Stimulated activated CD8-positive, alpha-beta memory T cell treated with anti-CD3 and anti-CD28 coated beads, Interleukin-12 subunit alpha, Interleukin-12 subunit beta, amount 100 ng/mL, for 4 hours (primary cell): ENCODE results near the gene SLIT2.

Experiments used
- DNase-seq: peaks from one replicate; pipeline ENCODE4 v3.0.0-alpha.2; 2020; ENCODE audit warnings: low read depth

SLIT2 gene

DNA sequence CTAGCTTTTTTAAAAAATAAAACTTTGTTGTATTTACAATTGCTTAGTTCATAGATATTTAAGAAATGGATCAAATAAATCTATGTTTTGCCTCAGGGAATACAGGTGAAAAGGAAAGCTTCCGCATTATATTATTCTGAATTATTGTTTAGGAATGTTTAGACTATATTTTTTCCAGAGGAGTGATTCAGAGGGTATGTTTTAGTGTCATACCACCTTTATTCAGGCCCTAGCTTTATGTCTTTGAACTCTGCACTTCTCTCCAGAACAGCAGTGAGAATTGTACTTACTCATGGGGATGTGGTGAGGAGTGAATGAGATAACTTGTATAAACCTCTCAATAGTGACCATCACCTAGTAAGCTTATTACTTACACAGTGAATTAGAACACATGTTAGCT lies 14.0 kb downstream of the SLIT2 start:
- no peak for DNase-seq

DNA sequence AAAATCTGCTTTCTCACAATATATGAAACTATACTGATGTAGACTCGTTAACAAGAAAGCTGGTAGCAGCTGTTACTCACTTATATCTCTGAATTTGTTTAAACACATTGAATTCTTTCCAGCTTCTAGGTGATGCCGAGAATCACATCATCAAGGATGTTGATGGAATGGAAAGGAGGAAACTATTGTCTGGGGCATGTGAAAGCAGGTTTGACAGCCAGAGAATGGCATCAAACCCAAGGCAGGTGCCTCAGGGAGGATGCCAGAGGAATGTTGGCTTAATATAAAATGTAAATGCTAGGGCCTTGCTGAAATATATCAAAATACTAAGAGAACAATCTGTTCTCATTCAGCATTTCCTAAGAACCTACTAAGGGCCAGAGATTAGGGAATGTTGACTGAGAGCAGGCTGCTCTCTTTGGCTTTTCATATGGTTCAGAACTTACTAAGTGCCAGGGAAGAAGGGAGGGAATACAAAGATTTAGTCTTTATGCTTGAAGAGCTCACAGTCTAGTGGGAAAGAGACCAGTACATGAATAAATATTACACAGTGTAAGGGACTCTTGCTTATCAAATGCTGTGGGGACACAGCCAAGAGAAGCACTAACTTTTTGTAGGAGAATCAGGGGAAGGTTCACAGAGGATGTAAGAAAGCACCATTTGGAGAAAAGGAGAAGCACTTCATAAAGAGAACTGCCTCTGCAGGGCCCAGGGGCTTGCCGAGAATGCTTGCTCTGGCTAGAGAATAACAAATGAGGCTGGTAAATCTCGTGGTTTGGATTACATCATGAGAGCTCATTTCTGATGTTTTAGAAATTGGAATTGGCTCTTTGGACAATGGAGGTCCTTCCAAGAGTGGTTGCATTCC lies 14.7 kb downstream of the SLIT2 start:
- DNase-seq = no peak

DNA sequence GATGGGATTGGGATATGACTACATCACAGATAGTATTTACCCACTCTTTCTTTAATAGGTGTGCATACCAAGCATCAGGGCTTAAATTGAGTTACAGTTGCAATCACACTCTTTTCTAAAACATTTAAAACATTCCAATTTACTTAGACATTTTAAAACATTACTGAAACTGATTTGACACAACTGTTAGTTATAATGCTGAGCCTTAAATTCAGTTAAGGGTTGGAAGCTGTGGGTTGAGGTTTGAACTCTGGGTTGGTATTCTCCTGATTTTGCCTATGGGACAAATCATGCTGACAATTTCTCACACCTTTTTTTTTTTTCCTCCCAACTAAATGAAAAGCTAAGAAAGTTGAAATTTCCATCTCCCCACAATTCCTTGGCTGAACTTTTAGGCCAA lies 16.3 kb downstream of the SLIT2 start:
- DNase-seq = no peak

DNA sequence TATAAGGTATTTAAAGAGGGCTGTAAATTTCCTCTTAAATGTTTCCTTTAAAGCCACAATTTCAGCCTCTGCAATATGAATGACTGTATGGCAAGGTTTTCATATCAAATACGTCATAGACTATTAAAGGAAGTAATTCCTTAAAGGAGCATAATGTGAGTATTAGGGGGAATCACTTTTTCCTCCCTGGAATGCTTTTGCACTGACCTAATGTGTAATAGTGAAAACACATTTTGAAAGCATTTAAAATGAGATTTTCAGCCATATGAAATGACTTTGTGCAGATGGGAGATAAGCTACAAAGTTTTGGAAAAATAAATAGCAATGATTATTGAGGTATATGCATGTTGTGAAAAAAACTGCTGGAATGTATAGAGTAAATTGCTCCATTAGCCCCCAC lies 17.6 kb downstream of the SLIT2 start:
- no peak for DNase-seq

DNA sequence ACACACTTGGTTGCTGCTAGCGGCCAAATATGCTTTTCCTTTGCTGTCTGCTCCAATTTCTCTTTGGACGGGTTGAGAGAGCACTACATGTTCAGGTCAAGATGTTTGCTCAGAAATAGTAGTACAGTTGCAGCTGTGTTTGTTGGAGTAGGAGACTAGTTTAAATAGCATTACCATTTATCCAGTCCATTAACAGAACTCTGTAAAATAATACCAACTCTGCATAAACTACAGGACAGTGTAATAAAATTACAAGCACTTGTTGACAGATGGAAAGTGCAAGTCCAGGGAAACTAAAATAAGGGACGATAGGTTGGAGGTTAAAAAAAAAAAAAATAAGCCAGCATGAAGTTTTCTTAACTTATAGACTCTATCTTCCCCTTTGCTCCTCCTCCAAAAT lies 20.2 kb downstream of the SLIT2 start:
- no peak for DNase-seq

DNA sequence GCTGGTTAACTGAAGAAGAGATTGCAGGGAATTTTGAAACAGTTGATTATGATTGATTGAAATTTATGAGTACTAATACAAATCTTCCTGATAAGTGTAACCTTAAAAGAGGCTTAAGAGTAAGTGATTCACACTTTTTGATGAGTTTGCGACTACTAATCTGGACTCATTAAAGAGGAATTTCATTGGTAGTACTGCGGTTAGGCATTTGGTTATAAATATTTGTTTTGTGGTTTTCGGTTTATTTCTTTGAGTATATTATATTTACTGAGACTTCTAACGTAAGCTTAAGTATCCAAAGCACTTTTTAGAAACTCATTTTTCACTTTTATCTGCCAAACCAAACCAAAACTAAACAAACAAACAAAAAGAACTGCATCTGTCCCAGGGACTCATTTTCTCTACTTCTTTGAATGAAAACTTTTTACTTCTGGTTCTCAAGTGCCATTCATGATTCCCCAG lies 20.7 kb downstream of the SLIT2 start:
- DNase-seq = no peak

DNA sequence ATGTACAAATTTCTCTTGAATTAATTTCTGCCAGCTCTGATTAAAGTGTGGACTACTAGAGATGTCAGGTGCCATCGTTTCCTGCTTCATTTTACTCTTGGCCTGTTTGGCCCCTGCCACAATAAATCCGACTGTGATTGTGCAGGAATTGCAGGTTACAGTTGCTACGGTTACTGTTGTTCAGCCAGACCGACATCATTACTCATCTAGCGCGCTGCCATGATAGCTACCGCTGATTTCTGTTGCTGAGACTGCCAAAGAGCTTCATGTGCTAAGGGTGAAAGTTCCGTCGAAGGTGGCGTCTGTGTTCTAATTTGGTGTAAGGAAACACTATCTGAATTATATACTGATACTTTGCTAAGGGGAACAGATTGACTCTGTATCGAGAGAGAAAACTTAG lies 22.1 kb downstream of the SLIT2 start:
- no peak for DNase-seq

GRCh38 chr4:20276848-20277247 lies 25.1 kb downstream of the SLIT2 start:
- no peak for DNase-seq

DNA sequence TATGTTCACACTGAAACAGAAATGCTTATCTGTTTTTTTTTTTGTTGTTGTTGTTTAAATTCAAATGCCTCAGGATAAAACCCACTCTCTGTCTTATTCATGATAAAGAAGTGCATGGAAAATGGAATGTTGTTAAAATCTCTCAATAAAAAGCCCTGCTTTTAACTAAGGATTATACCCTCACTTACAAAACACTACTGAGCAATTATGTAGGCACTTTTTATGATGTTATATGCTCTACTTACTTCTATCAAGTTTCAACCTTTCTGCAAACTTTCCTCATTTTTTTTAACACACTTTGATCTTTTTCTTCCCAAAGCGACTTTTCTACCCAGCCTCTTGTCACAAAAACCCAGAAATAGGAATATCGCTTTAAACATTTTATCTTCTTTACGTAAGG lies 26.5 kb downstream of the SLIT2 start:
- no peak for DNase-seq

GRCh38 chr4:20279381-20279780 lies 27.7 kb downstream of the SLIT2 start:
- no peak for DNase-seq

DNA sequence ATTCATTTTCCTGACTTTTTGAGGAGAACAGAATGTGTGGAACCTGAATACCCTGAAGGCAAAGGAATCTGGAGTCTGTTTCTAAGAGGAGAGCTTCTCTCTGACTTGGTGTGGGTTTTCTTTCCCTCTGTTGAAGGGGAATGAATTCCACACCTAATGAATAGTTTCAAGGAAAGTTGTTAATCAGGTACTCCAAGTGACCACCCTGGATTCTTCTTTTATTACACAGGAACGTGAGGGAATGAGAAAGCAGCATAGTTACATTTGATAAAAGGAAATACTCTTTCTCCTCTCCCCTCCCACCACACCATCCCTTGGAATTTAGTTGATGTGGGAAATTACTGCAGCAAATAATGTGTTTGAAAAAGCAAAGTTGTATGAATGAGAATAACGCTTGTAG lies 29.7 kb downstream of the SLIT2 start:
- no peak for DNase-seq

DNA sequence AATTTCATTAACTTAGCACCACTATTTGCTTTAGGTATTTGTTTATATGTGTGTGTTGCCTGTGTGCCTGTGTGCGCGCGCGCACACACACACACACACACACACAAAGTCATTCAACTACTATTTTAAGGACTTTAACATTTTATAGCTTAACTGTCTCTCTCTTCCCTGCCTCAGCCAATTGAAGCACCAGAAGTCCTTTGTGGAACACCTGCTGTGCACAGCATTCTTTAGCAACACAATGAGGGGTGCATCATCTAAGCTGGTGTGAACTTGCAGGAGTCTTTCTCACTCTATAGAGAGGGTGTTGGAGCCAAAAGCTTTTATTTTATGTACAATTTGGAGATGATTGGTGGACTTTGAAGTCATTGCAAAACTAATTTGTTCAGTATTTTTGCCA lies 31.3 kb downstream of the SLIT2 start:
- no peak for DNase-seq

- no peak for DNase-seq
Measured at GRCh38 chr4:20284990-20285389, 33.3 kb downstream of the SLIT2 start.

DNA sequence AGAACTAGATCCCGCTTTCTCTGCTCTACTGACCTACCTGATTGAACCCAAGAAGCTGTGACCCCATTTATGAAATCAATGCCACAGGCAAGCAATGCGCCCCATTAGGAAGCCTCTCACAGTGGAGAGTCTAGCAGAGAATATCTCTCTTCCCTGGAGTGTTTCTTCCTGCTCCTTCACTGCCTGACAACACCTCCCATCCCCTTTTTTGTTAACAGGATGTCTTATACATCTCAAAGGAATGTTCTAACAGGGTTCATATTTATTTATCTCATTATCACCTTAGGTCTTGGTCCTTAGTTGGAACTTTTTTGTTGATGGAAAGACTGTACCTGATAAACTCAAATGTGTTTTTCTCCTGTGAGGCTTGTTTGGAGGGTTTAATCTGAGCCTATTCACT lies 35.5 kb downstream of the SLIT2 start:
- DNase-seq = no peak

DNA sequence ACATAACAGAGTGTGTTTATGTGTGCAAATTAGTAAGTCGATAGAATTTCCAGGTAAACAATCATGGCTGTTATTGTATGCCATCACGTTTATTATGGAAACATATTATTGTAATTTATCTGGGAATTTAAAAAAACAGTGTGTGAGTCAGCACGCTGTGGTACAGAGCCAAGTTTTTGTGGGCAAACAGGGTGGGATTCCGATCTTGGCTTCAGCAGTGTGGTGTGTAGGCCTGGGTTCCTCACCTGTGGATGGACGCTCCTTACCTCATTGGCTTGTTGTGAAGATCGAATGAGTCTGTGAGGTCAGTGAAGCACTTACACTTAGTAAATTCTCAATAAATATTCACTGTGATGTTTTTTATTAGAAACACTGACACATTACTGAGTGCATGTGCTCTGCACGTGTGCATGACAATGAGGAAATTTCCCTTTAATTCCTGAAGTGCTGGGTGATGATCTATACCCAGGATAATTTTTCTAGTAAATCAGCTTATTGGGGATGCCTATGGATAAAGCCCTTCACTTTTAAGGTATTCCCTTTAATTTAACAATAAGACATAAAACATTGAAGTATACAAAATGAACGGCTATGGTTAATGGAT lies 36.4 kb downstream of the SLIT2 start:
- no peak for DNase-seq

DNA sequence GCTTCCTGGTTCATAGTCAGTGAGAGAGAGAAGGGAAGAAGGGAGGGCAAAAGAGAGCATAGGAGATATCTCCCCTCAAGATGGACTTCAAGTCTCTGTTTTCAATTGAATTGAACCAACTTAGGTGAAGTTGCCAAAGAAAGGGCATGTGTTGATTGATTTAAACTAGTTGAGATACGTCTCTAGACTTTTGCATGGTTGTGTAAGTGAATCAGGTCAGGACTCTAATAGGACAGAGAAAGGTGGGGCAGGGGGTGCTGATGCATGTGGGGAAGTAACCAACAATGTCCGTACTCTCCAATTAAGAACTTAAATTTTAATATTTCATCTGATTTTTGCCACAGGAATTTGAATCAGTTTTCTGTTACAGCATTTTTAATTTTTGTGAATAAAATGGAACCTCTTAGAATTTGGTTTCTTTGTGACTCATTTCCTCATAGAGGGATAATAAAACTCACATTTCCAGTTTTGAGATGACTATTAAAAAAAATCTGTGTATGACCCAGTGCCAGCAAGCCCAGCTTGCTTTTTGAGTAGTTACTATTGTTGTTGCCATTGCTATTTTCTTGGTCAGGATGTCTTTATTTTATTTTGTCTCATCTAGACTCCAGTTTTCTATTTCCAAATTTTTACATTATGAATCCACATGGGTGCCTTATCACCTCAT lies 37.3 kb downstream of the SLIT2 start:
- no peak for DNase-seq

GRCh38 chr4:20289782-20290181 lies 38.1 kb downstream of the SLIT2 start:
- DNase-seq = no peak

GRCh38 chr4:20292739-20293138 lies 41.0 kb downstream of the SLIT2 start:
- no peak for DNase-seq

GRCh38 chr4:20297261-20297660 lies 45.6 kb downstream of the SLIT2 start:
- DNase-seq = no peak

GRCh38 chr4:20297783-20298182 lies 46.1 kb downstream of the SLIT2 start:
- no peak for DNase-seq

DNA sequence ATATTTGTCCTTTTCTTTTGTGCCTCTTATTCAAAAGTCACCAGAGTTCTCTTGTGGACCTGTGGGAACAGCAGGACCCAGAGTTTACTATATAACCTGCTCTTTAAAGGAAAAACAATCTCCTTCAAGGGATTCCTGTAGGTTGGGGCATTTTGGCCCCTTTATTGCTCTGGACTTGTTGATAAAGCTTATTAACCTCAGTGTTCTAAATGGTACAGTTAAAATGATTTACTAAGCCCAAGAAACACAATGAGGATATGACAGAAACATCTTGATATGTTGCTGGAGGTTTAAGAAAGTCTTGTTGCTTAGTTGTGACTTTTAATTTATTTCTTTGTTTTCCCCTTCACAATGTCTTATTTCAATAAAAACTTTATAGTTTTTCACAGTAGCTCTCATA lies 46.8 kb downstream of the SLIT2 start:
- no peak for DNase-seq

DNA sequence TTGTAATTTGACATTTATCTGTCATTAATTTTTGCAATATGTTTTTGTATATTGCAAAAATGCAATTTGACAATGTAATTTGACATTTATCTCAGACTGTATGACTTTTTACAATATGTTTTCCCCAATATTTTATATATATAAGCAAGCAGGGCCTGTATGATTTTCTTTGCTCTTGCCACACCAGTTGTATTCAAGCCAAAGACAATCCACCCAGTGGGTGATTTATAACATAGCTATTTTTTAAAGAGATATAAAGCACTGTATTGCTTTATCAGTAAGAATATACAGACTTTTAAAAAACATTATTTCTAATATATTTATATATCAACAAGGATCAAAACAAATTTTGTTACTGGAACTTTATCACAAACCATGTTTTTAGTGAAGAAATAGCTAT lies 47.3 kb downstream of the SLIT2 start:
- no peak for DNase-seq

DNA sequence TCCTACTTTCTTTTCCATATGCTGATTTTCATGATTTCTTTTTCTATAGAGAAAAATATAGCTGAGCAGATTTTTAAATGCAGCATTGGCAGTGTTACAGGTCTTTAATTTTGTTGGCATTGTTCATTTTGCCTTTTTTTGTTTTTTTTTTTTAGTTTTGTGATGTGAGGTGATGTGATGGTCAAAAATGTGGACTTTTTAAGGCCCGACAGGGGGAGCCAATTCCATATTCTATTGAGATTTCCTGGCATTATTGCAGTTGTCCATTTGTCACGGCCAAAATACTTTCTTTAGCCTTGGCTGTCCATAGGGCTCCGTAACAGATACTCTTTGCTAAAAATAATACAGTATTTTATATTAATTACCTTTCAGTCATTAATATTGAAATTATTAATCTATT lies 47.8 kb downstream of the SLIT2 start:
- DNase-seq = no peak
